GM12878 (cell line): ENCODE results near the gene ELMO3. TPM values are rescaled to one million over a fixed set of nuclear protein-coding genes. Genes with fewer than 3 reads are reported as not detected.

Source experiments
- ATAC-seq: fragments of 200-7000 bp; cut with Tn5 transposase; 3 replicates; pipeline ENCODE4 v1.9.1; 2020; ENCODE audit warnings: mild to moderate bottlenecking, moderate library complexity
- BruUV-seq: library from RNA; stranded (reverse); fragments of 400-500 nt; replicated peaks from 2 replicates; lab custom pipeline; 2021; lab: Mats Ljungman, UMichigan
- CTCF ChIA-PET: fragments of 300-600 bp; sonication (Branson Sonifier 250); formaldehyde crosslinking; extraction: SDS; loops from one replicate; lab custom pipeline; 2021; ENCODE audit warnings: inconsistent platforms; lab: Yijun Ruan, JAX
- POLR2A ChIA-PET: fragments of 350-600 bp; formaldehyde crosslinking; extraction: SDS; loops from one replicate; lab custom pipeline; 2021; ENCODE audit warnings: inconsistent platforms; lab: Charles Lee
- RAD21 ChIA-PET: fragments of 300-600 bp; sonication (Branson Sonifier 250); formaldehyde crosslinking; loops from one replicate; lab custom pipeline; 2023; ENCODE audit warnings: antibody characterized with exemption; ENCODE audit not compliant: unreplicated experiment; lab: Charles Lee
- SMC1A ChIA-PET: fragments of 300-600 bp; sonication (Branson Sonifier 250); formaldehyde crosslinking; loops from one replicate; lab custom pipeline; 2023; ENCODE audit not compliant: unreplicated experiment, uncharacterized antibody; lab: Charles Lee
- DNase-seq: peaks from one replicate; pipeline ENCODE4 v3.0.0-alpha.2; 2011; ENCODE audit warnings: low read depth, low spot score
- FAIRE-seq: peaks from 3 replicates; lab custom pipeline; 2011; peaks lifted over from hg19 to GRCh38; lab: Jason Lieb, UNC
- H2AFZ ChIP-seq: 2 replicates; pipeline ENCODE4 v1.6.0; 2011; ENCODE audit warnings: low read depth, low read length, control low read depth; ENCODE audit not compliant: control insufficient read depth
- H3K27ac ChIP-seq: 2 replicates; pipeline ENCODE4 v1.5.1; 2011; ENCODE audit warnings: control low read depth; ENCODE audit not compliant: control insufficient read depth, insufficient read depth
- H3K27me3 ChIP-seq, 2 experiments: replicated peaks in 1 of 2; 2 replicates each; pipeline versions ENCODE4 v1.6.0 to v1.6.1; 2011; ENCODE audit warnings: low read length in 1 of 2; ENCODE audit not compliant: control insufficient read depth in 2 of 2, insufficient read depth in 2 of 2
- H3K36me3 ChIP-seq, 2 experiments: 2 replicates each; pipeline ENCODE4 v1.5.1; 2011; ENCODE audit warnings: low read length in 1 of 2; ENCODE audit not compliant: control insufficient read depth in 2 of 2, insufficient read depth in 2 of 2
- H3K4me1 ChIP-seq: 2 replicates; pipeline ENCODE4 v1.6.1; 2011; ENCODE audit warnings: mild to moderate bottlenecking, low read length, moderate library complexity, mixed read lengths; ENCODE audit not compliant: control insufficient read depth, insufficient read depth
- H3K4me2 ChIP-seq: 2 replicates; pipeline ENCODE4 v1.6.0; 2011; ENCODE audit warnings: control low read depth; ENCODE audit not compliant: control insufficient read depth, insufficient read depth
- H3K4me3 ChIP-seq: fragments of 200-600 bp; sonication (generic); 2 replicates; pipeline ENCODE4 v1.5.1; 2016
- H3K79me2 ChIP-seq: 2 replicates; pipeline ENCODE4 v1.6.0; 2011; ENCODE audit warnings: low read length; ENCODE audit not compliant: control insufficient read depth, insufficient read depth
- H3K9ac ChIP-seq: 2 replicates; pipeline ENCODE4 v1.8.0; 2011; ENCODE audit warnings: low read length, control low read depth, mixed read lengths; ENCODE audit not compliant: control insufficient read depth, insufficient read depth
- H3K9me3 ChIP-seq: replicated peaks from 3 replicates; pipeline ENCODE4 v1.5.1; 2011; ENCODE audit warnings: mild to moderate bottlenecking, low read length; ENCODE audit not compliant: control insufficient read depth, insufficient read depth
- H4K20me1 ChIP-seq: 2 replicates; pipeline ENCODE4 v1.6.0; 2011; ENCODE audit not compliant: control insufficient read depth, insufficient read depth
- CREB1 ChIP-seq: IDR thresholded peaks from 2 replicates; pipeline ENCODE4 v1.6.1; 2012; ENCODE audit warnings: low read depth, mild to moderate bottlenecking, inconsistent platforms
- ETV6 ChIP-seq, 2 experiments: fragments of 450-650 bp in 1 of 2; IDR thresholded peaks in 1 of 2; conservative IDR thresholded peaks in 1 of 2; 2 replicates each; pipeline ENCODE4 v1.6.1; 2014; ENCODE audit warnings: antibody characterized with exemption in 1 of 2, borderline replicate concordance in 1 of 2, low read depth in 1 of 2, mild to moderate bottlenecking in 1 of 2, moderate library complexity in 1 of 2
- RFX5 ChIP-seq: IDR thresholded peaks from 2 replicates; pipeline ENCODE4 v1.6.1; 2011; ENCODE audit warnings: low read depth, low read length, improper control_type of control experiment
- WGBS: methylation state at CpG from one replicate; pipeline ENCODE4 v1.1.6; 2016; ENCODE audit warnings: low lambda C conversion rate; ENCODE audit not compliant: insufficient replicate concordance, insufficient coverage; ENCODE audit errors: missing lambda C conversion rate; 5-methylcytosine and 5-hydroxymethylcytosine counted together
- in situ Hi-C: fragments of 300-500 bp; cut with MboI; formaldehyde crosslinking; loops from 9 replicates; pipeline ENCODE4 v1.14.3; 2018; ENCODE audit warnings: mixed read lengths
- intact Hi-C: fragments of 100-400 bp; cut with micrococcal nuclease; formaldehyde crosslinking; loops from one replicate; pipeline ENCODE4 v1.14.2; 2022; ENCODE audit not compliant: unreplicated experiment
- polyA plus RNA-seq, 11 experiments: library from polyadenylated mRNA; depleted of rRNA in 4 of 11; unstranded in 6 of 11; stranded (reverse) in 5 of 11; fragments of >200 nt; fragmentation: Nextera tagmentation in 4 of 11; fragmentation: Illumina TruSeq in 1 of 11; extraction: Ambion mirVana in 4 of 11; extraction: Trizol in 1 of 11; gene quantifications; 1 replicate in 1 of 11; 2 replicates in 10 of 11; pipeline versions ENCODE4 v1.2.1 to v1.2.3, GENCODE V29; 2011 to 2016; ENCODE audit warnings: inconsistent platforms in 2 of 11, missing spikeins in 2 of 11, low read depth in 1 of 11
- total RNA-seq, 4 experiments: library from RNA; depleted of rRNA in 3 of 4; stranded (reverse); fragments of >200 nt in 3 of 4; fragmentation: Illumina TruSeq in 1 of 4; extraction: Trizol in 1 of 4; gene quantifications; 2 replicates each; pipeline versions ENCODE4 v1.2.1 to v1.2.3, GENCODE V29; 2013 to 2021
- TF ChIP-seq, protein P1 (sequence below): fragments of 450-650 bp; IDR thresholded peaks from 2 replicates; pipeline ENCODE4 v1.6.1; 2016; ENCODE audit warnings: mild to moderate bottlenecking

ELMO3 gene
- total and polyA plus RNA-seq, 10 of the 15 experiments (the other 5 are each of a cell fraction or from before 2014, with no cell fraction given) = 0.05 to 4.7 (median 0.96) TPM; not detected in 1

DNA sequence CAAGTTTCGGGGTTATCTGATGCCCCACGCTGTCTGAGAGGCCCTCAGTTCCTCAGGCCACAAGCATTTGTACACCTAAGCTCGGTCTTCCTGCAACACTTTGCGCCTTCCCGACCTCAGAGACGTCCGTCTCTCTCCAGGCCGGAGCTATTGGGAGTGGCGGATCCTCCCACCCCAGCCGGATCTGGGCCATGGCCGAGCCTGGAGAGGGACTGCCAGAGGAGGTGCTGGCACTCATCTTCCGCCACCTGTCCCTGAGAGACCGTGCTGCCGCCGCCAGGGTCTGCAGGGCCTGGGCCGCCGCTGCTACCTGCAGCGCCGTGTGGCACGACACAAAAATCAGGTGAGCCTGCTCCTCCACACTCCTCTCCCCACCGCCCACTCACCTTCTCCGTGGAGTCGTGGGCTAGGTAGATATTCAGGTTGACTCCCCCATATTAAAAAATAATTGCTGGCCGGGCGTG is 37.3 kb upstream of the ELMO3 start:
- RAD21 ChIA-PET = interaction anchor here (0.9 to 5.2 kb wide), 4 partner anchors 8 to 131 kb away, joined by 3 to 48 read pairs (median 6); partner anchors contain the start of gene NOL3
- H2AFZ ChIP-seq = no peak overlapping the region
- no peaks in the 10 kb centered on the region; the same call in 2 of the 3 replicates for H3K9me3 ChIP-seq
- H3K4me2 ChIP-seq = peak overlapping the region; percentile 82
- TF ChIP-seq ETV6 (conservative IDR thresholded peaks at IDR 0.05 in 1 of 2, IDR thresholded peaks at IDR 0.05 in 1 of 2; ENCODE audit: borderline replicate concordance in 1 of 2, low read depth in 1 of 2) = no peak
- no TSS peak for BruUV-seq
- H3K27me3 ChIP-seq = peaks cover 2 to 18% of the 10 kb centered on the region in 2 experiments
- H3K27ac ChIP-seq = no peak overlapping the region
- SMC1A ChIA-PET = interaction anchor here (1.2 to 5.2 kb wide), 4 partner anchors 8 to 61 kb away, joined by 4 to 48 read pairs (median 6); partner anchors contain the start of gene NOL3
- ATAC-seq (no peak), FAIRE-seq (no peak), DNase-seq (no peak)
- intact Hi-C loops (no loop called here), in situ Hi-C loops (no loop called here)
- peaks cover 53% of the 10 kb centered on the region for H3K4me1 ChIP-seq
- 87% methylated on average over 25 of the region's 25 CpGs for WGBS
- H3K79me2 ChIP-seq = peaks cover 11% of the 10 kb centered on the region
- H3K9ac ChIP-seq = no peak overlapping the region
- CTCF ChIA-PET = interaction anchor here (0.6 to 5.3 kb wide), 9 partner anchors 7 to 208 kb away, joined by 3 to 60 read pairs (median 4); partner anchors contain the start of gene NOL3
- no peaks in the 10 kb centered on the region for H3K36me3 ChIP-seq
- peak overlapping the region; percentile 95; the same call in 1 of the 2 replicates for H3K4me3 ChIP-seq
- H4K20me1 ChIP-seq = peaks cover 6% of the 10 kb centered on the region; the same call in 1 of the 2 replicates
- POLR2A ChIA-PET = interaction anchor here (4.6 to 8.2 kb wide), 3 partner anchors 12 to 134 kb away, joined by 23 to 137 read pairs (median 44); partner anchors contain the start of genes FHOD1 and NOL3

DNA sequence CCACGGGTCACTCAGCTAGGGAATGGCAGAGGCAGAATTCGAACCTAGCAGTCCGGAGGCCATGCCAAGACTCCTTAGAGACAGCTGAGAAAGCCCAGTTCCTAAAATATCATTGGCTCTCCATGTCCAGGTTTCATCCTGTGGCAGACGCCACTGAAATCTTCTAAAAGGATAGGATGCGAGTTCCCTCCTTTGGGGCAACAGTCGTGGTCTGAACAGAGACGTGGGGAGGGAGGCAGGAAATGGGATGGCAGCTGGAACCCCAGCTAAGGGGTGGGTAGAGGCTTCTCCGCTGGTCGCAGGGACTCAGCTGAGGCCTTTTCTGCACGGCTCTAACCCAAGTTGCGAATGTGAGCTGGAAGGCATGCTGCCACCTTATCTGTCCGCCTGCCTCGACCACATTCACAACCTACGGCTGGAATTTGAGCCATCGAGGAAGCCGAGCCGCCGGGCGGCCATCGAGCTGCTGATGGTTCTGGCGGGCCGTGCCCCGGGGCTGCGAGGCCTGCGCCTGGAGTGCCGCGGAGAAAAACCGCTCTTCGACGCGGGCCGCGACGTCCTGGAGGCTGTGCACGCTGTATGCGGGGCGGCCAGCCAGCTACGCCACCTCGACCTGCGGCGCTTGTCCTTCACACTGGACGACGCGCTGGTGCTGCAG is 36.3 kb upstream of the ELMO3 start:
- Histone ChIP-seq H4K20me1 (no peaks in the 10 kb centered on the region; the same call in 1 of the 2 replicates), H3K4me3 (peak overlapping the region; percentile 53; the same call in 1 of the 2 replicates)
- BruUV-seq = no TSS peak
- no peak for ATAC-seq
- TF ChIP-seq RFX5 (peak; percentile 97), CREB1 (peak; percentile 65; the same call in 1 of the 2 replicates)
- TF ChIP-seq, protein P1, sequence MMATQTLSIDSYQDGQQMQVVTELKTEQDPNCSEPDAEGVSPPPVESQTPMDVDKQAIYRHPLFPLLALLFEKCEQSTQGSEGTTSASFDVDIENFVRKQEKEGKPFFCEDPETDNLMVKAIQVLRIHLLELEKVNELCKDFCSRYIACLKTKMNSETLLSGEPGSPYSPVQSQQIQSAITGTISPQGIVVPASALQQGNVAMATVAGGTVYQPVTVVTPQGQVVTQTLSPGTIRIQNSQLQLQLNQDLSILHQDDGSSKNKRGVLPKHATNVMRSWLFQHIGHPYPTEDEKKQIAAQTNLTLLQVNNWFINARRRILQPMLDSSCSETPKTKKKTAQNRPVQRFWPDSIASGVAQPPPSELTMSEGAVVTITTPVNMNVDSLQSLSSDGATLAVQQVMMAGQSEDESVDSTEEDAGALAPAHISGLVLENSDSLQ = no peak
- TF ChIP-seq, all 136 proteins: peak for 2
- FAIRE-seq (no peak), DNase-seq (no peak)
- Histone ChIP-seq H2AFZ (peak overlapping the region; percentile 70; the same call in 1 of the 2 replicates), H3K9ac (no peak overlapping the region), H3K79me2 (peaks cover 6% of the 10 kb centered on the region), H3K27me3 (peaks cover 2 to 18% of the 10 kb centered on the region in 2 experiments), H3K9me3 (no peaks in the 10 kb centered on the region; the same call in 2 of the 3 replicates), H3K4me1 (peaks cover 50% of the 10 kb centered on the region), H3K36me3 (no peaks in the 10 kb centered on the region), H3K4me2 (peak overlapping the region; percentile 83), H3K27ac (no peak overlapping the region)
- POLR2A ChIA-PET = interaction anchor here (0.6 to 8.2 kb wide), 6 partner anchors 10 to 135 kb away, joined by 3 to 137 read pairs (median 4); partner anchors contain the start of gene NOL3
- WGBS = 48% methylated on average over 41 of the region's 44 CpGs
- in situ Hi-C loops = no loop called here
- CTCF ChIA-PET = interaction anchor here (0.9 to 1.9 kb wide), 6 partner anchors 11 to 145 kb away, joined by 3 to 8 read pairs (median 4); no protein-coding TSS in a partner anchor
- intact Hi-C loops = no loop called here
- SMC1A ChIA-PET = interaction anchor here (0.8 to 1.8 kb wide), 4 partner anchors 11 to 17 kb away, joined by 3 to 10 read pairs (median 4); no protein-coding TSS in a partner anchor
- RAD21 ChIA-PET = interaction anchor here (1.3 to 1.9 kb wide), 3 partner anchors 12 to 132 kb away, joined by 3 to 6 read pairs (median 6); no protein-coding TSS in a partner anchor
